H1 (cell line): ENCODE measurements around the gene ZFAND6. TPM values are rescaled to one million over a fixed set of nuclear protein-coding genes. Genes with fewer than 3 reads are reported as not detected.

ENCODE experiments used
- CTCF ChIA-PET: fragments of 300-600 bp; sonication (Branson Sonifier 250); formaldehyde crosslinking; loops from one replicate; lab custom pipeline; 2021; ENCODE audit not compliant: partially characterized antibody; lab: Charles Lee
- POLR2A ChIA-PET: fragments of 300-600 bp; sonication (Branson Sonifier 250); formaldehyde crosslinking; loops from one replicate; lab custom pipeline; 2021; ENCODE audit warnings: inconsistent platforms; ENCODE audit not compliant: partially characterized antibody; lab: Charles Lee
- DNase-seq, 2 experiments: peaks; one replicate each; pipeline versions ENCODE4 v3.0.0 to v3.0.0-alpha.2; 2010 to 2022; ENCODE audit warnings: low spot score in 2 of 2, low read depth in 1 of 2, mixed read lengths in 1 of 2
- FAIRE-seq: peaks from 2 replicates; lab custom pipeline; 2011; peaks lifted over from hg19 to GRCh38; lab: Jason Lieb, UNC
- H2AFZ ChIP-seq: 2 replicates; pipeline ENCODE4 v1.8.1; 2012; ENCODE audit warnings: low read length, inconsistent platforms
- H2AK5ac ChIP-seq: 2 replicates; pipeline ENCODE4 v1.6.1; 2013; ENCODE audit warnings: low read depth, low read length
- H2BK120ac ChIP-seq: replicated peaks from 2 replicates; pipeline ENCODE3; 2013; ENCODE audit warnings: low read depth, low read length, inconsistent platforms
- H2BK12ac ChIP-seq: 2 replicates; pipeline ENCODE4 v1.6.1; 2013; ENCODE audit warnings: low read depth, low read length
- H2BK15ac ChIP-seq: 2 replicates; pipeline ENCODE4 v1.6.1; 2013; ENCODE audit warnings: low read length
- H2BK20ac ChIP-seq: 2 replicates; pipeline ENCODE4 v1.6.1; 2013; ENCODE audit warnings: low read length
- H2BK5ac ChIP-seq: 2 replicates; pipeline ENCODE4 v1.6.1; 2013; ENCODE audit warnings: low read depth, low read length
- H3K14ac ChIP-seq: 2 replicates; pipeline ENCODE4 v1.6.1; 2013; ENCODE audit warnings: inconsistent platforms; ENCODE audit not compliant: insufficient read length
- H3K18ac ChIP-seq: 2 replicates; pipeline ENCODE4 v1.6.1; 2013; ENCODE audit warnings: low read length; ENCODE audit errors: extremely low read depth
- H3K23ac ChIP-seq: 2 replicates; pipeline ENCODE4 v1.6.1; 2013; ENCODE audit warnings: inconsistent platforms; ENCODE audit not compliant: insufficient read length
- H3K23me2 ChIP-seq: 2 replicates; pipeline ENCODE4 v1.6.1; 2013; ENCODE audit warnings: low read depth, low read length
- H3K27ac ChIP-seq: 2 replicates; pipeline ENCODE4 v1.6.1; 2011; ENCODE audit warnings: low read depth, low read length, inconsistent platforms
- H3K27me3 ChIP-seq, 4 experiments: replicated peaks in 1 of 4; 1 replicate in 1 of 4; 2 replicates in 3 of 4; pipeline versions ENCODE4 v1.6.1 to v1.8.1; 2011 to 2013; ENCODE audit warnings: low read length in 3 of 4, mild to moderate bottlenecking in 3 of 4, inconsistent platforms in 2 of 4, mixed read lengths in 2 of 4, moderate library complexity in 1 of 4; ENCODE audit not compliant: control insufficient read depth in 3 of 4, insufficient read depth in 3 of 4; ENCODE audit errors: extremely low read depth in 1 of 4
- H3K36me3 ChIP-seq, 4 experiments: 2 replicates each; pipeline versions ENCODE4 v1.6.1 to v1.8.1; 2011 to 2013; ENCODE audit warnings: mild to moderate bottlenecking in 4 of 4, low read length in 3 of 4, moderate library complexity in 2 of 4, control low read depth in 1 of 4, inconsistent platforms in 1 of 4; ENCODE audit not compliant: insufficient read depth in 4 of 4, control insufficient read depth in 2 of 4
- H3K4ac ChIP-seq: replicated peaks from 2 replicates; pipeline ENCODE3; 2013; ENCODE audit warnings: low read length, low read depth, mixed read lengths, inconsistent platforms; ENCODE audit not compliant: insufficient read length
- H3K4me1 ChIP-seq, 4 experiments: replicated peaks in 1 of 4; 1 replicate in 1 of 4; 2 replicates in 3 of 4; pipeline versions ENCODE4 v1.6.1 to v1.8.1; 2011 to 2013; ENCODE audit warnings: low read length in 3 of 4, inconsistent platforms in 2 of 4, mixed read lengths in 1 of 4; ENCODE audit not compliant: insufficient read depth in 4 of 4, control insufficient read depth in 3 of 4
- H3K4me2 ChIP-seq, 2 experiments: 2 replicates each; pipeline versions ENCODE4 v1.6.1 to v1.8.1; 2011 to 2013; ENCODE audit warnings: low read depth in 2 of 2, low read length in 2 of 2, control low read depth in 1 of 2, inconsistent platforms in 1 of 2, mild to moderate bottlenecking in 1 of 2; ENCODE audit not compliant: insufficient read depth in 1 of 2
- H3K4me3 ChIP-seq, 4 experiments: fragments of 200-600, 300-600 bp in 1 of 4; sonication (generic), shearing (Covaris generic), sonication (Bioruptor Twin) in 1 of 4; 2 replicates each; pipeline versions ENCODE4 v1.5.1 to v1.8.1; 2011 to 2016; ENCODE audit warnings: low read length in 4 of 4, low read depth in 3 of 4, control low read depth in 2 of 4, inconsistent platforms in 2 of 4, mild to moderate bottlenecking in 2 of 4, mixed read lengths in 1 of 4, moderate library complexity in 1 of 4; ENCODE audit not compliant: insufficient read depth in 2 of 4; ENCODE audit errors: extremely low read depth in 1 of 4
- H3K56ac ChIP-seq: replicated peaks from 2 replicates; pipeline ENCODE3; 2013; ENCODE audit warnings: low read depth, mild to moderate bottlenecking, mixed read lengths, low read length, inconsistent platforms; ENCODE audit not compliant: insufficient read length
- H3K79me1 ChIP-seq: 2 replicates; pipeline ENCODE4 v1.6.1; 2013; ENCODE audit warnings: low read depth, low read length, control low read depth
- H3K79me2 ChIP-seq, 2 experiments: 2 replicates each; pipeline versions ENCODE4 v1.6.1 to v1.8.1; 2012 to 2013; ENCODE audit warnings: low read length in 2 of 2, mild to moderate bottlenecking in 2 of 2, inconsistent platforms in 1 of 2; ENCODE audit not compliant: insufficient read depth in 2 of 2, control insufficient read depth in 1 of 2
- H3K9ac ChIP-seq, 4 experiments: replicated peaks in 1 of 4; 1 replicate in 1 of 4; 2 replicates in 3 of 4; pipeline versions ENCODE4 v1.6.1 to v1.8.1; 2011 to 2013; ENCODE audit warnings: low read depth in 3 of 4, low read length in 3 of 4, control low read depth in 2 of 4, mild to moderate bottlenecking in 2 of 4, moderate library complexity in 2 of 4, inconsistent platforms in 1 of 4; ENCODE audit errors: extremely low read depth in 1 of 4
- H3K9me3 ChIP-seq, 2 experiments: 2 replicates each; pipeline versions ENCODE4 v1.6.1 to v1.8.1; 2012 to 2013; ENCODE audit warnings: mild to moderate bottlenecking in 2 of 2, moderate library complexity in 2 of 2, control low read depth in 1 of 2, inconsistent platforms in 1 of 2, low read depth in 1 of 2, low read length in 1 of 2, mixed read lengths in 1 of 2; ENCODE audit not compliant: insufficient read depth in 2 of 2
- H4K20me1 ChIP-seq, 2 experiments: replicated peaks in 1 of 2; 2 replicates each; pipeline versions ENCODE3 to v1.8.1; 2011 to 2013; ENCODE audit warnings: inconsistent platforms in 2 of 2, low read length in 2 of 2, mild to moderate bottlenecking in 1 of 2; ENCODE audit not compliant: insufficient read depth in 2 of 2, control insufficient read depth in 1 of 2
- H4K5ac ChIP-seq: 2 replicates; pipeline ENCODE4 v1.6.1; 2013; ENCODE audit warnings: low read length, low read depth, mixed read lengths, inconsistent platforms; ENCODE audit not compliant: insufficient read length
- H4K8ac ChIP-seq: 2 replicates; pipeline ENCODE4 v1.8.0; 2013; ENCODE audit warnings: mild to moderate bottlenecking, moderate library complexity, low read length, inconsistent platforms; ENCODE audit not compliant: insufficient read depth; ENCODE audit errors: extremely low read depth
- H4K91ac ChIP-seq: replicated peaks from 2 replicates; pipeline ENCODE3; 2013; ENCODE audit warnings: low read length, mixed read lengths, inconsistent platforms; ENCODE audit not compliant: insufficient read length
- BACH1 ChIP-seq: IDR thresholded peaks from 2 replicates; pipeline ENCODE4 v1.6.1; 2012; ENCODE audit warnings: low read length, improper control_type of control experiment
- POU5F1 ChIP-seq: IDR thresholded peaks from 2 replicates; pipeline ENCODE4 v1.6.1; 2011; ENCODE audit warnings: low read depth, mild to moderate bottlenecking, low read length, moderate library complexity
- WGBS, 2 experiments: shearing (Covaris generic) in 1 of 2; methylation state at CpG; one replicate each; pipeline versions ENCODE4 v1.1.6 to v1.1.7; 2013 to 2015; ENCODE audit warnings: low lambda C conversion rate in 2 of 2, mixed read lengths in 2 of 2, inconsistent platforms in 1 of 2, low coverage in 1 of 2, missing lambda C conversion rate in 1 of 2; ENCODE audit not compliant: insufficient replicate concordance in 2 of 2, insufficient coverage in 1 of 2, insufficient read length in 1 of 2; ENCODE audit errors: extremely low coverage in 1 of 2, missing lambda C conversion rate in 1 of 2; 5-methylcytosine and 5-hydroxymethylcytosine counted together
- polyA plus RNA-seq, 7 experiments: library from polyadenylated mRNA; depleted of rRNA in 3 of 7; stranded (reverse) in 5 of 7; unstranded in 2 of 7; fragments of >200 nt in 5 of 7; fragments of 200-250 nt in 2 of 7; gene quantifications; 1 replicate in 5 of 7; 2 replicates in 1 of 7; 4 replicates in 1 of 7; pipeline versions ENCODE4 v1.2.1 to v1.2.3, GENCODE V29; 2011 to 2013; ENCODE audit warnings: missing spikeins in 2 of 7, mixed read lengths in 2 of 7
- total RNA-seq: library from RNA; stranded (reverse); fragmentation: NEBNext Ultra II Directional; extraction: Animal tissue kit (Norgen Biotek cat#: 25700); gene quantifications from 2 replicates; pipeline ENCODE4 v1.2.1, GENCODE V29; 2021

ZFAND6 gene
- total and polyA plus RNA-seq, 2 of the 8 experiments (the other 6 are each of a cell fraction or from before 2014, with no cell fraction given): 136 to 237 TPM

GRCh38 chr15:80160570-80161156, 101.2 kb downstream of the ZFAND6 start:
- Histone ChIP-seq H3K79me1 (no peaks in the 10 kb centered on the region), H3K4me3 (no peak overlapping the region), H3K23me2 (no peaks in the 10 kb centered on the region), H3K23ac (no peak overlapping the region), H4K20me1 (no peaks in the 10 kb centered on the region), H2BK20ac (no peak overlapping the region), H2BK120ac (no peak overlapping the region), H3K18ac (no peak overlapping the region), H3K9me3 (no peaks in the 10 kb centered on the region), H3K27me3 (no peaks in the 10 kb centered on the region), H3K27ac (no peak overlapping the region), H3K4me1 (no peaks in the 10 kb centered on the region; a peak in 2 of 7 replicates), H4K91ac (no peak overlapping the region), H3K9ac (no peak overlapping the region), H3K14ac (no peak overlapping the region), H2AK5ac (no peak overlapping the region), H3K4ac (no peak overlapping the region), H3K36me3 (peaks cover 2 to 11% (median 4%) of the 10 kb centered on the region in 4 experiments; a peak in 4 of 8 replicates), H4K5ac (no peak overlapping the region), H3K4me2 (no peak overlapping the region), H2BK12ac (no peak overlapping the region), H3K79me2 (no peaks in the 10 kb centered on the region), H3K56ac (no peak overlapping the region), H2AFZ (no peak overlapping the region), H2BK5ac (peak overlapping the region; percentile 49; the same call in 1 of the 2 replicates), H2BK15ac (no peak overlapping the region), H4K8ac (no peak overlapping the region)
- no peak for FAIRE-seq
- WGBS, 2 experiments: 92% methylated on average over 7 of the region's 7 CpGs; no CpG with 5 or more reads in 1 of the 2 experiments
- TF ChIP-seq BACH1: 0 out of 2 replicates have a peak, but pooled peaks have one; percentile 24
- TF ChIP-seq POU5F1: no peak
- CTCF ChIA-PET: interaction anchor here (1.2 to 1.5 kb wide), 4 partner anchors 13 to 72 kb away, joined by 3 to 7 read pairs (median 5); no protein-coding TSS in a partner anchor
- no peak for DNase-seq
- POLR2A ChIA-PET: interaction anchor here (1.2 to 1.5 kb wide), 2 partner anchors 11 to 101 kb away, joined by 4 to 6 read pairs; partner anchors contain the start of gene ZFAND6
